SK-N-SH treated with all-trans-retinoic acid at 6 μM for 48 hours (cell line): Measurements from ENCODE around the gene CPAMD8.

Experiments used
- ARNTL ChIP-seq: fragments of 450-650 bp; formaldehyde crosslinking; IDR thresholded peaks from 2 replicates; pipeline ENCODE4 v1.5.0; 2020; ENCODE audit warnings: low read depth, mild to moderate bottlenecking, moderate library complexity, borderline replicate concordance
- CREB5 ChIP-seq: fragments of 250-450 bp; sonication (Bioruptor Pico); IDR thresholded peaks from 2 replicates; pipeline ENCODE4 v1.5.1; 2020; ENCODE audit warnings: low read depth, mild to moderate bottlenecking, moderate library complexity
- CSDC2 ChIP-seq: fragments of 250-450 bp; sonication (Bioruptor Pico); IDR thresholded peaks from 2 replicates; pipeline ENCODE4 v1.5.0; 2020; ENCODE audit warnings: mild to moderate bottlenecking, moderate library complexity
- GLIS3 ChIP-seq: fragments of 250-450 bp; sonication (Bioruptor Pico); IDR thresholded peaks from 2 replicates; pipeline ENCODE4 v1.5.0; 2020; ENCODE audit warnings: mild to moderate bottlenecking, moderate library complexity
- ISL1 ChIP-seq: fragments of 250-450 bp; sonication (Bioruptor Pico); IDR thresholded peaks from 2 replicates; pipeline ENCODE4 v2.1.2; 2022; ENCODE audit warnings: mild to moderate bottlenecking, moderate library complexity
- OSR1 ChIP-seq: fragments of 250-450 bp; sonication (Bioruptor Pico); IDR thresholded peaks from 2 replicates; pipeline ENCODE4 v1.8.0; 2022; ENCODE audit warnings: moderate library complexity, mild to moderate bottlenecking, inconsistent platforms
- PATZ1 ChIP-seq: fragments of 250-450 bp; sonication (Bioruptor Pico); IDR thresholded peaks from 2 replicates; pipeline ENCODE4 v1.8.0; 2020; ENCODE audit warnings: mild to moderate bottlenecking, moderate library complexity, borderline replicate concordance
- TCF4 ChIP-seq: fragments of 250-450 bp; sonication (Bioruptor Pico); IDR thresholded peaks from 2 replicates; pipeline ENCODE4 v1.8.0; 2021; ENCODE audit warnings: mild to moderate bottlenecking, moderate library complexity, borderline replicate concordance
- ZFP30 ChIP-seq: fragments of 450-650 bp; formaldehyde crosslinking; IDR thresholded peaks from 2 replicates; pipeline ENCODE4 v1.5.0; 2022; ENCODE audit warnings: mild to moderate bottlenecking, moderate library complexity
- ZNF565 ChIP-seq: fragments of 450-650 bp; formaldehyde crosslinking; conservative IDR thresholded peaks from 2 replicates; pipeline ENCODE4 v1.5.0; 2020; ENCODE audit warnings: low read depth, mild to moderate bottlenecking, moderate library complexity
- ZNF70 ChIP-seq: fragments of 450-650 bp; formaldehyde crosslinking; IDR thresholded peaks from 2 replicates; pipeline ENCODE4 v1.5.0; 2020; ENCODE audit warnings: mild to moderate bottlenecking, moderate library complexity
- ZNF8 ChIP-seq: fragments of 450-650 bp; formaldehyde crosslinking; IDR thresholded peaks from 2 replicates; pipeline ENCODE4 v1.5.0; 2020; ENCODE audit warnings: mild to moderate bottlenecking, moderate library complexity

GRCh38 chr19:16921766-16922591 lies 104.6 kb downstream of the CPAMD8 start:
- TF ChIP-seq OSR1 (CRISPR knock-in tag) (no peak), ARNTL (no peak), ZNF8 (CRISPR knock-in tag) (no peak), ZFP30 (no peak), GLIS3 (CRISPR knock-in tag) (no peak), CSDC2 (no peak), PATZ1 (CRISPR knock-in tag) (no peak), ISL1 (CRISPR knock-in tag) (no peak), ZNF565 (CRISPR knock-in tag) (no peak), TCF4 (no peak), ZNF70 (no peak), CREB5 (CRISPR knock-in tag) (no peak)
